Glomerular endothelial cell (primary cell): ENCODE data around the gene CXCL16. TPM values are rescaled to one million over a fixed set of nuclear protein-coding genes. Genes with fewer than 3 reads are reported as not detected.

Experiments
- DNase-seq: peaks from one replicate; pipeline ENCODE4 v3.0.0-alpha.2; 2011; ENCODE audit warnings: low read depth, low spot score; ENCODE audit errors: extremely low read depth
- total RNA-seq: library from RNA; depleted of rRNA; stranded (reverse); fragments of >200 nt; gene quantifications from 2 replicates; pipeline ENCODE4 v1.2.3, GENCODE V29; 2015

Gene CXCL16, protein sequence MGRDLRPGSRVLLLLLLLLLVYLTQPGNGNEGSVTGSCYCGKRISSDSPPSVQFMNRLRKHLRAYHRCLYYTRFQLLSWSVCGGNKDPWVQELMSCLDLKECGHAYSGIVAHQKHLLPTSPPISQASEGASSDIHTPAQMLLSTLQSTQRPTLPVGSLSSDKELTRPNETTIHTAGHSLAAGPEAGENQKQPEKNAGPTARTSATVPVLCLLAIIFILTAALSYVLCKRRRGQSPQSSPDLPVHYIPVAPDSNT
- total RNA-seq, result 18.0 and 18.5 TPM in 2 replicates

DNA sequence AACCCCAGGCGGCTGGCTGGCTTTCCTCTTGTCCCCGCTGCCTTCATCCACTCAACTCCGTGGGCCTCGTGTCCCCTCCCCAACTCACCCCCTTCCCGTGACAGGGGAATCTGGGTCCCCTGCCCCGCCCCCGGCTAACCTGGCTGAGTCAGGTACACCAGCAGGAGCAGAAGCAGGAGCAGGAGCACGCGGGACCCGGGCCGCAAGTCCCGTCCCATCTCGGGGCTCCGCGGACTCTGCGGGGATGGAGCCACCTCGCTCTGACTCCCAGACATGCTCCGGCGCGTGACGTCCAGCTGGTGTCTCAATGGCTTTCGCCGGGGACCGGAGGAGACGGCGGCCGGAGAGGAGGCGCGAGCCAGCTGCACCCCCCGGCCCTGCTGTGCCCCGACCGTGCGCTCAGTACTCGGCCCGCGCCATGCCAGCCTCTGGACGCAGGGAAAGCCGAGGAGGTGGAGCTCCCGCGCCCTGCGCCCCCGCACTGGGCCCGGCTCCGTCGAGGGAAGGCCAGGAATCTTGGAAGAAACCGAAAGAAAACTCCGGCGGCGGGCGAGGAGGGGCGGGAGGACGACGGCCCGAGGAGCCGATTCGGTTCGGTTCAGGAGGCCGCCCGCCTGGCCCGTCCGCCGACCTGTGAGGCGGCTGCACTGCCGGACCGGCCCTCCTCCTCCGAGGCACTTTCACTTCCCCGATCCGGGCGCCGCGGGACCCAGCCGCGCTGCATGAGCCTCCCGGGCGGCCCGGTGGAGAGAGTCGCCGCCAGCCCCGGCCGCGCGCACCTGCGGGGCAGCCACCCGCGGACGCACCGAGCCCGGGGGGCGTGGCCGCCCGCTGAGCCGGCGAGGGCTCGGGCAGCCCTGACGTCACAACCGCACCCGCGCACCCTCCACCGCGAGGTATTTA lies at the start of gene CXCL16, which contains the start of gene ZMYND15:
Gene CXCL16 (minus strand): TSS at position 807 of the 903 bp plus-strand sequence. CDS start 589 bp downstream, at position 218.
Gene ZMYND15 (plus strand): TSS at position 712 of the 903 bp plus-strand sequence. CDS start 716 bp downstream, outside the sequence.
- no peak for DNase-seq

DNA sequence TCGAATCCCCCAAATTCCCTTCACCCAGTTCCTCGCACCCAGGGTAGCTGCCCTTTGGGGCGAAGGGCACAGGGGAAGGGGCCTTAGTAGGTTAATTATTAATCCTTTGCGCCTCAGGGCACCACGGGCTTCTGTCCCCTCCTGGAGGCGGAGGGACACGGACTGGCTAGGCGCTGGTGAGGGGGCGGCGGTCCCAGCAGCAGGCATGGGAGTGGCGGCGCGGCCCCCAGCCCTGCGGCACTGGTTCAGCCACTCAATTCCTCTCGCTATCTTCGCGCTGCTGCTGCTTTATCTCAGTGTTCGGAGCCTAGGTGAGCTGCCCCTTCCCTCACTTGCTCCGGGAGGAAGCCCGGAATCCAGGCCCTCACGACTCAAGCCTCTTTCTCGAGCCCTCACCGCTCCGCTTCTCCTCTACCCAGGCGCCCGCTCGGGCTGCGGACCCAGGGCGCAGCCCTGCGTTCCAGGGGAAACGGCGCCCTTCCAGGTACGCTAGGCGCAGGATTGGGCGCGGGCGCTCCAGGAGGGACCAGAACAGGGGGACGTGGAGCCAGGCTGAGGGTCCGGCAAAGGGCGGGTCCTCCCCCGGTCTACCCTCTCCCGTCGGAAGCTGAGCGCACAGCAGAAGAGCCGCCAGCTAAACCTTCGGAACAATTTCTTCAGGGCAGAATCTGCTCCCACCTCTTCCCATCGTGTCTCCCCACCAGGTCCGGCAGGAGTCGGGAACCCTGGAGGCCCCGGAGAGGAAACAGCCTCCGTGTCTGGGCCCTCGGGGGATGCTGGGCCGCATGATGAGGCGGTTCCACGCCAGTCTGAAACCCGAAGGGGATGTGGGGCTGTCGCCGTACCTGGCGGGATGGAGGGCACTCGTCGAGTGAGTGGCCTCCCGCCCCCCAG lies 49.3 kb upstream of the CXCL16 start, which contains the start of gene GLTPD2:
Gene GLTPD2 (plus strand): TSS at position 158 of the 894 bp plus-strand sequence. CDS start 48 bp downstream, at position 206.
- no peak for DNase-seq

DNA sequence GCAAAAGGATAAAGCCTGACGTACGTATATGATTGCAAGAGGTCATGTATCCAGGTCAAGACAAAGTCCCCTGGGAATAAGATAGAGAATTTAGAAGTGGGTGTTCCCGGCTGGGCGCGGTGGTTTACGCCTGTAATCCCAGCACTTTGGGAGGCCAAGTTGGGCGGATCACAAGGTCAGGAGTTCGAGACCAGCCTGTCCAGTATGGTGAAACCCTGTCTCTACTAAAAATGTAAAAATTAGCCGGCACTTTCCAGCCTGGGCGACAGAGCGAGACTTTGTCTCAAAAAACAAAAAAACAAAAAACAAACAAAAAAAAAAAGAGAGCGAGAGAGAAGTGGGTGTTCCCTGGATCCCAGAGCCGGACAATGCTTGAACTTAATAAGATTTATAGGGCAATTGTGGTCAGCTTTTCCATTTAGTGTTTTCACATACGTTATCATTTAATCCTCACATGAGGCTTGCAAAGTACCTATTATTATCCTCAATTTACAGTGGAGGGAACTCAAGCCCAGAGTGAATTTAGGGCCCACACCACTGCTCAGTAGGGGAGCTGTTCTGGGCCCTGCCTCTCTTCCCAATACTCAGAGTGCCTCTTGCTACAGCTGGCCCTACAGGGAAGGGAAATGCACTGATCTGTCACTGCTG lies 48.6 kb upstream of the CXCL16 start:
- no peak for DNase-seq

DNA sequence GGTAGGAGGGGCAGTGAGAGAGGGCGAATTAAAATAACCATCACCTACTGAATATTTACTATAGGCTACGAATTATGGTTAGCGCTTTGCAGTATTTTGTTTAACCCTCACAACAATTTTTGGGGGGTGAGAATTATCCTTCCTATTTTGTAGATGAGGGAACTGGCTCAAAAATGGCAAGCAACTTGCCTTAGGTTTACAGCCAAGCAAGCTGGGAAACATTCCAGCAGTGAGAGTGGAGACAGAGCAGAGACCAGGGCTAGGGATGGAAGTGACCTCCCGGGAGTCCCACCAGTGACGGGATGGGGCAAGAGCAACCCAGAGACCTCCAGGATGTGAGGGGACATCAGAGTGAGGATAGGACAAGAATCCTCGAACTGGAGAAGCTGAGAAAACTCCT lies 46.8 kb upstream of the CXCL16 start:
- no peak for DNase-seq

DNA sequence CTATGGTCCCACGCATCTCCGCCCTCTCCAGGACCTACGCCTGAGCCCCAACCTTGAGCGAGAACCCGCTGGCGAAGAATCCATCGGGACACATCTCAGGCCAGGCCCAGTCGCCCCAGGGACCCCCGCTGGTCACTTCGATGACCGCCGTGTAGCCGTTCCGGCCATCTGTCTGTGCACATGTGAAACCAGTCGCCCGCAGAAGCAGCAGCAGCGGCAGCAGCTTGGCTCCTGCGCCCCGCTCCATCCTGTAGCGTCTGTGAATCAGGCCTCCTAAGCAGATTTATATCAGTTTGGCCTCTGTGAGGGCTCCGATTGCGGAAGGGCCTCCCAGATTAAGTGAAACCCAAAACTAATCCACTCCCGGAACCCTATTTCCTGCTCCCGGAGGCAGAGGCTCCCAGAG lies 46.4 kb upstream of the CXCL16 start, which contains the start of gene VMO1:
Gene VMO1 (minus strand): TSS at position 259 of the 406 bp plus-strand sequence. CDS start 12 bp downstream, at position 247.
- DNase-seq, result no peak

DNA sequence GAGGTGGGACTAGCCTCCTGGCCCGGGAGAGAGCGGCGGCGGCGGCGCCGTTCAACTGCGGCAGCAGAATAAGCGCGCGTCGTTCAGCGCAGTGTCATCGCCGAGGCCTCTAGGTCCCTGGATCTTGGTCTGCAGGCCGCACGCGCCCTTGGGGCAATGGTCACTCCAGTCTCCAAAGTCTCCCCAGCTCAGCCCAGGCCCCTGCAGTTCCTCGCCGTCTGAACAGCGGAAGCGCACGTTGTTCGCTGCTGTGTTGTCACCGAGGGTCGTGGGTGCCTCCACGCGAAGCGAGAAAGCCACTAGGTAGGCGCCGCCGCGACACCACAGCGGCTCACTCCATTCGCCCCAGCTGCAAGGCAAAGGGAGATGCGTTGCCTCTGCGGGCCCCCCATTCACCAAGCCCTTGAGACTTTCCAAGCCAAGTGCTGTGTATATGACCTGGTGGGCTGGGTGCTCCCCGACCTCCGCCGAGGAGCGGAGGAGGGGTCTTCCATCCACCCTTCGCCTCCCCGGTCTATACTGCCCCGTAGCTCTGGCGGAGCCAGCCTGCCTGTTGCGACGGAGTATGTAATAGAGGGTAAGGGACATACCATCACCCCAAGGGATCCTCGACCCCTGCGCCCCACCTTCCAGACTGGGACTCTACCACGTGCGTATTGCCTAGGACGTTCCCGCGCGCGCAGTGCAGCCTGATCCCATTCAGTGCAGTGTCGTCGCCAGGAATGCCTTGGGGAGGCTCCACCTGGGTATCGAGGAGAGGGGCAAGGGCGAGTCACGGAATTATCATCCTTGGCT lies 45.8 kb upstream of the CXCL16 start:
- no peak for DNase-seq

DNA sequence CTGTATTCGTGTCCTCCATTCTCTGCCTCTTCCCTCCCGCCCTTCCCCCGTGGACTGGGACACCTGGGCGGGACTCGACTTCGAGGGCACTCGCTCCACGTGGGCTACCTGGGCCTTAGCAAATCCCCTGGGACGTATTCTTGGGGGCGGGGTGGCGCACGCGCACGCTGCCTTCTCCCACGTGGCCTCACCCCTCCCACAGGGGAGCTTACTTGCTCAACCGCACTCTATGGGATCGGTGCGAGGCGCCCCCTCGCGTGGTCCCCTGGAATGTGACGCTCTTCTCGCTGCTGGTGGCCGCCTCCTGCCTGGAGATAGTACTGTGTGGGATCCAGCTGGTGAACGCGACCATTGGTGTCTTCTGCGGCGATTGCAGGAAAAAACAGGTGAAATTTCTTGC lies 42.9 kb upstream of the CXCL16 start:
- no peak for DNase-seq

DNA sequence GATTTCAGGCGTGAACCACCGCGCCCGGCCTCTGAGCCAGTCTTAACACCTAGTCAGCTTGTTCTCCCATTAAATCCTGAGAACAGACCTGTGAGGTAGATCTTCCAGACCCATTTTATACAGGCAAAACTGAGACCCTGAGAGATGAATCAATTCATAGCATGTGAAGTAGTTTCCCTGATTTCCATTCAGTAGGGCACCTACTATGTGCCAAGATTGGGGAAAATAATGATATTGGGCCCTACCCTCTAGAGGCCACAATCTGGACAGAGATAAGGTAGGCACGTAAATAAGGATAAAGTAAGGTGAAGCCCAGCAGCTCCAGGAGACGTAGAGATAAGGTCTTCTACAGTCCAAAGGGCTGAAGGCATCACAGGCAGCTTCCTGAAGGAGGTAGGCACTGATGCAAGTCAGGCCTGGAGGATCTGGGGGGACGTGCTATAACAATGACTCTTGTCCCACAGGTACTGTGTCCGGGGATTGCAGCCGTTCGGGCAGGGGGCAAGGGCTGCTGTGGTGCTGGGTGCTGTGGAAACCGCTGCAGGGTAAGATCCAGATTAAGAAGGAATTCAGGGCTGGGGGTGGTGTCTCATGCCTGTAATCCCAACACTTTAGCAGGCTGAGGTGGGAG lies 40.7 kb upstream of the CXCL16 start:
- no peak for DNase-seq

DNA sequence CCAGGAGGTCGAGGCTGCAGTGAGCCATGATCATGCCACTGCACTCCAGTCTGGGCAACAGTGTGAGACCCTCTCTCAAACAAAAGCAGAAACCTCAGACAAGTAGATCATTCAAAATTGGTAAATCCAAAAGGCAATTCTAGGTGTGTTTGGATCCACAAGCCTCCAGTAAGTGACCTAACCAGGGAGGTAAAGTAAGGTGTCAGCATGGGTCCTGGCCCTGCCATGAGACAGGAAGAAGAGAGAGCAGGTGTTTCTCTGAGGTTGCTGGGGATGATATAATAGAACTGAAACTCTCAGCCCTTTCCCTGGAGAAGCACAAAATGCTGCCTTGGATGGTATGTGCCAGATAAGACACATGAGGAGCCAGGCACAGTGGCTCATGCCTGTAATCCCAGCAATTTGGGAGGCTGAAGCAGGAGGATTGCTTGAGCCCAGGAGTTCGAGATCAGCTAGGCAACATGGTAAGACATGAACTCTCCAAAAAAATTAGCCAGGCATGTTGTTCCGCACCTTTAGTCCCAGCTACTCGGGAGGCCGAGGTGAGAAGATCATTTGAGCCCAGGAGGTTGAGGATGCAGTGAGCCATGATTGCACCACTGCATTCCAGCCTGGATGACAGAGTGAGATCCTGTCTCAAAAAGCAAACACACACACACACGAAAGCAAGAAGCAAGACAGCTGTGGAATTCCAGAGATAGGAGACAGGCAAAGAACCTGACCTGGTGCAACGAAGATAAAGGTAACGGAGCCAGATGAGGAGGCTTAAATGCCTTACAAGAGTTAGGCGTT lies 38.4 kb upstream of the CXCL16 start:
- no peak for DNase-seq

DNA sequence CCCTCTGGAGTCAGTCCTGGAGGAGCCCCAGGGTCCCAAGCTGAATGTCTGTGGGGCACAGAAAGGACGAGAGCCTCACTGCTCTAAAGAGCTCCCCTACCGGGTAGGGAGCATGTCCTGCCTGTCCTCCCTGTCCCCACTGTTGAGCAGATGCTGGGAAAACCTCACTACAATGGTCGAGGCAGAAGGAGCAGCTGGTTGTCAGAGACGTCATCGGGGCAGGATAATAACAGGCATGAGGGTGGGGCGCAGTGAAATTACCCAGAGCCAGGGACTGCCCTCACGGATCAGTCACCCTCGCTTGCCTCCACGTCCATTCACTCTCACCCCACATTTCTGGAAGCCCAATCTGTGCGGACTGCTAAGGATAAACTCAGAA lies 32.5 kb upstream of the CXCL16 start:
- no peak for DNase-seq

DNA sequence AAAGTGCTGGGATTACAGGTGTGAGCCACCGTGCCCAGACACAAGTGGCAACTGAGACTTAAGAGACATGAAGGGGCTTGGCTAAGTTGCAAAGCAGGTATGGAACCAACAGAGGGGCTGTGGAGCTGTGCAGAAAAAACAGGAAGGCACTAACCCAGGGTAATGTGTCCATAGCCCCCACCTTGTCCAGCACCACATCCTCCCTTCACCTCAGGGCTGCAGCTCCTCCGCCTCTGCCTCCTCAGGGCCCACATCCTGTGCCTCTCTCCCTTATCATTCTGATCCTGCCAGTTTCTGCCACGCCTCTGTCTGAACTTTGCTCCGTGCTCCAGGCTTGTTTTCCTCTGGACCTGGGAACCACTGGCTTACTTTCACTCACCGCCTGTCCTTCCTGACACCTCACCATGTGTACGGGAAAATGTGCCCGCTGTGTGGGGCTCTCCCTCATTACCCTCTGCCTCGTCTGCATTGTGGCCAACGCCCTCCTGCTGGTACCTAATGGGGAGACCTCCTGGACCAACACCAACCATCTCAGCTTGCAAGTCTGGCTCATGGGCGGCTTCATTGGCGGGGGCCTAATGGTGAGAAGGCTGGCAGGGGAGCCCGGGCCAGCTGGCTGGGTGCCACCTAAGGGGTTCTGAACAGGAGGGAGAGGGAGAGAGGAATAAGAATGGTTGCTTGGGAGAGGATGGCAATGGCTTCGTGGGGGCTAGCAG lies 31.9 kb upstream of the CXCL16 start, which contains the start of gene TM4SF5:
Gene TM4SF5 (plus strand): TSS at position 368 of the 716 bp plus-strand sequence. CDS start 37 bp downstream, at position 405.
- DNase-seq, result no peak

DNA sequence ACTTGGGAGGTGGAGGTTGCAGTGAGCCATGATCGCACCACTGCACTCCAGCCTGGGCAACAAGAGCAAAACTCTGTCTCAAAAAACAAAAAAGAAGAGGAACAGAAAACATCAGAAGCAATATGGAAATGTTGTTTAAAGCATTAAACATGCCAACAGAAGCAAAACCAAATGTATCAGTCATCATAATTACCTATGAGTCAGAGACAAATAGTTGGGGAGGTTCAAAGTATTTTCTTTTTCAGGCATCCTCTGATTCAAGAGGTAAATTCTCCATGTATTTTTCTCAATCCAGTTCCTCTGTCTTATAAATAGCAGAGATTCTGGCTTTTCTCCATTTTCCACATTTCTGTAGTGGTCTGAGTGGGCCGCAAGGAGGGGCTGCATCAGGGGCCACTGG lies 29.9 kb upstream of the CXCL16 start:
- no peak for DNase-seq

DNA sequence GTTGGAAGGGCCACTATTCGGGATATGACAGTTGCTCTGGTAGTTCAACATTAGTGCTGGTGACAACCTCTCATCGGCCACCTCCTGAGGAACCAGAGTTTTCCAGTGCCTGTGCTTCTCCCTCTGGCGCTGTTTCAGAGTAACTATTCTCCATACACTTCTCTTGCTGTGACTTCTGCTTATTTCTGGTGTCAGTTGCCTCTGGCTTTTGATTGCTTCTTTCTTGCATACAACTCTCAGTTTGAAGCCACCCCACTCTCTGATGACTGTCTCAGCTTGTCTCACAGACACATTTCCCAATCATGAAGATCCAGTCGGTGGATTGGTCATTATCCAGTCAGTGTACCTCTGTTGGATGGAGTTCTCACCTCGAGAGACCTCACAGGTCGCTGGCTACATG lies 28.6 kb upstream of the CXCL16 start:
- no peak for DNase-seq

DNA sequence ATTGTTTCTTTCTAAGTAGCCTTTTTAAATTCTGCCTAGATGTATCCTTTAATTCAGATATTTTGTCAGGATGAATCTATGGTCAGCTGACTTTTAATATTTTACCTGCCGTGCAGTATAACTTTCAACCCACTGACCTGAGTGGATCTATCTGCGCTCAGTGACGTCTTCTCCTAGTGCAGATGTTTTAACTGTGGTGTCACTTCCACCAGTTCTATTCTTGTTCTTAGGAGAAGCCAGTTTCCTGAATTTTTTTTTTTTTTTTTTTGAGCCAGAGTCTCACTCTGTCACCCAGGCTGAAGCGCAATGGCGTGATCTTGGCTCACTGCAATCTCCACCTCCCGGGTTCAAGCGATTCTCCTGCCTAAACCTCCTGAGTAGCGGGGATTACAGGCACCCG lies 27.0 kb upstream of the CXCL16 start:
- DNase-seq, result no peak

DNA sequence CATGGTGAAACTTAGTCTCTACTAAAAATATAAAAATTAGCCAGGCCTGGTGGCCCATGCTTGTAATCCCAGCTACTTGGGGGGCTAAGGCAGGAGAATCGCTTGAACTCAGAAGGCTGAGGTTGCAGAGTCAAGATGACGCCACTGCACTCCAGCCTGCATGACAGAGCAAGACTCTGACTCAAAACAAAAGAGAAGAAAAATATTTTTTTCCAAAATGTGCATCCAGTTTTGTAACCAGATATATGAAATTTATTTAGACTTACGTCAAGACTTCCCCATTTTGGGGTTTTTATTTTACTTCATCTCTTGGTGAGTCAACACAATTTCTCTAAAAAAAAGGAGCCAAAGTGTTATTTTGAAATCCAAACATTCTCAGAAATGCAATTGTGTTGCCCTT lies 26.5 kb upstream of the CXCL16 start:
- DNase-seq, result no peak

DNA sequence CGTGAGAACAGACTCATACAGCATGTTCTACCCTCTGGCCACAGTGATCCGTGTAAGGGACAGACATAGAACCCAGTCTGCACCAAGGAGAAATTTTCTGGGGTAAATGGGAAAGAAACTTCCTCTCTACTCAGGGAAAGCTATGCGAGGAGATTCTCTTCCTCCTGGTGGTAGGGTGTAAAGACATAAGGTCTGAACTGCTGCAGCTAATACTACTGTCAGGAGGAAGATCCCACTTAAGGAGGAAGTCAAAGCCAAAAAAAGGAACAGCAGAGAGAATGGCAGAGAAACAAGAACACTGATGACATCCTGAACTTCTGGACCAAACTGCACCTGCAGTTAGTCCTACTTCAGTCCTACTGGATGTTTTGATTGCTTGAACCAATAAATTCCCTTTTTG lies 24.9 kb upstream of the CXCL16 start:
- DNase-seq, result no peak

DNA sequence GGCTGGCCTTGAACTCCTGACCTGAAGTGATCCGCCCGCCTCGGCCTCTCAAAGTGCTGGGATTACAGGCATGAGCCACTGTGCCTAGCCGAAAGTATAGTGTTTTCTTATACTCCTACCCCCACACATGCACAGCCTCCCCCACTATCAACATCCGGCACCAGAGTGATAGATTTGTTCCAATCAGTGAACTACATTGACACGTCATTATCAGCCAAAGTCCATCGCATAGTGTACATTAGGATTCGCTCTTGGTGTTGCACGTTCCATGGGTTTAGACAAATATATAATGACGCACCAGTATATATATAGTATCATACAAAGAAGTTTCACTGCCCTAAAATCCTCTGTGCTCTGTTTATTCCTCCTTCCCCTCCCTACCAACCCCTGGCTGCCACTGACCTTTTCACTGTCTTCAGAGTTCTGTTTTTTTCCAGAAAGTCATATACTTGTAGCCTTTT lies 20.1 kb upstream of the CXCL16 start:
- no peak for DNase-seq
